ENCODE data around the gene SETD6.

GRCh38 chr16:58537124-58537906, 22.0 kb downstream of the SETD6 start:
- TF ChIP-seq CTCF (conservative IDR thresholded peaks at IDR 0.05; ENCODE audit: low read length) (no peak), EZH2phosphoT487 (IDR thresholded peaks at IDR 0.05; ENCODE audit: borderline replicate concordance) (no peak)

Data from Loucy (cell line).